SK-MEL-5 (cell line): Measurements from ENCODE around the gene LRRC30. TPM values are rescaled to one million over a fixed set of nuclear protein-coding genes. Genes with fewer than 3 reads are reported as not detected.

Experiments used
- DNase-seq: peaks from one replicate; pipeline ENCODE4 v3.0.0-alpha.2; 2016; ENCODE audit warnings: low read depth, low spot score
- in situ Hi-C: cut with HindIII; loops from 2 replicates; pipeline ENCODE4 v1.10.0; 2016; ENCODE audit warnings: low sequenced_read_pairs, high pct_unique_total_duplicates, low pct_unique_long_range_greater_than_20kb
- total RNA-seq: library from RNA; depleted of rRNA; stranded (reverse); fragments of >200 nt; shearing (Covaris generic); gene quantifications from 2 replicates; pipeline ENCODE4 v1.2.3, GENCODE V29; 2014; rRNA removed

Gene LRRC30
- total RNA-seq, 1 experiment from 2014 or later, result not detected

- DNase-seq, result no peak
- in situ Hi-C loops, result no loop called here
Observed at GRCh38 chr18:7281579-7281978, 50.7 kb downstream of the LRRC30 start.

Other genes starting within 250 kb of the LRRC30 start
- gene LAMA1, start 113.3 kb upstream of the LRRC30 start, total RNA-seq, result 116 and 131 TPM in 2 replicates